H1 (cell line): ENCODE measurements around the gene TMEM198.

Experiments
- ASH2L ChIP-seq: fragments of 200-600, 300-600 bp; sonication (generic); IDR thresholded peaks from one replicate; pipeline ENCODE4 v1.7.1; 2017; ENCODE audit warnings: low read length
- CREB1 ChIP-seq: IDR thresholded peaks from 2 replicates; pipeline ENCODE4 v1.6.1; 2012; ENCODE audit warnings: inconsistent platforms
- EZH2 ChIP-seq: fragments of 200-600 bp; sonication (generic); IDR thresholded peaks from 2 replicates; pipeline ENCODE4 v1.7.1; 2012; ENCODE audit warnings: low read depth, mild to moderate bottlenecking, moderate library complexity, low read length, inconsistent platforms; ENCODE audit not compliant: severe bottlenecking
- HDAC2 ChIP-seq, 2 experiments: fragments of 300-600 bp in 1 of 2; sonication (generic) in 1 of 2; IDR thresholded peaks; 2 replicates each; pipeline ENCODE4 v1.6.1; 2011 to 2012; ENCODE audit warnings: low read depth in 2 of 2, low read length in 2 of 2, mild to moderate bottlenecking in 2 of 2, moderate library complexity in 2 of 2, borderline replicate concordance in 1 of 2, inconsistent platforms in 1 of 2
- RFX5 ChIP-seq: IDR thresholded peaks from 2 replicates; pipeline ENCODE4 v1.6.1; 2011; ENCODE audit warnings: low read depth, low read length, improper control_type of control experiment, borderline replicate concordance
- TF ChIP-seq, protein P1 (sequence below), 3 experiments: IDR thresholded peaks; 1 replicate in 2 of 3; 2 replicates in 1 of 3; pipeline versions ENCODE4 v1.5.1 to v1.6.1; 2011; ENCODE audit warnings: low read length in 3 of 3, mild to moderate bottlenecking in 3 of 3, inconsistent platforms in 2 of 3, low read depth in 1 of 3, moderate library complexity in 1 of 3; ENCODE audit not compliant: insufficient read depth in 1 of 3; ENCODE audit errors: control extremely low read depth in 1 of 3
- TF ChIP-seq, protein P2 (sequence below): IDR thresholded peaks from 2 replicates; pipeline ENCODE4 v1.6.1; 2011; ENCODE audit warnings: low read depth, mild to moderate bottlenecking, low read length; ENCODE audit not compliant: insufficient read depth

DNA sequence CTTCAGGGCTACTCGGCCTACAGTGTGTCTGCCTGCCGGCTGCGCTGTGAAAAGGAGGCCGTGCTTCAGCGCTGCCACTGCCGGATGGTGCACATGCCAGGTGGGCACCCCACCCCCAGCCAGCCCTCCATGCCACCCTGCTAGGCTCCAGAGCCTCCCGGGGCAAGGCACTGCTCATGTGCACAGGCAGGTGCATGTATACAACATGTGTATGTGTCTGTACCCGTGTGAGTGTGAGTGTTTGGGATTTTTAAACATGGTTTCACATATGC is 11.5 kb upstream of the TMEM198 start:
- no peak for TF ChIP-seq ASH2L
- TF ChIP-seq, protein P1, sequence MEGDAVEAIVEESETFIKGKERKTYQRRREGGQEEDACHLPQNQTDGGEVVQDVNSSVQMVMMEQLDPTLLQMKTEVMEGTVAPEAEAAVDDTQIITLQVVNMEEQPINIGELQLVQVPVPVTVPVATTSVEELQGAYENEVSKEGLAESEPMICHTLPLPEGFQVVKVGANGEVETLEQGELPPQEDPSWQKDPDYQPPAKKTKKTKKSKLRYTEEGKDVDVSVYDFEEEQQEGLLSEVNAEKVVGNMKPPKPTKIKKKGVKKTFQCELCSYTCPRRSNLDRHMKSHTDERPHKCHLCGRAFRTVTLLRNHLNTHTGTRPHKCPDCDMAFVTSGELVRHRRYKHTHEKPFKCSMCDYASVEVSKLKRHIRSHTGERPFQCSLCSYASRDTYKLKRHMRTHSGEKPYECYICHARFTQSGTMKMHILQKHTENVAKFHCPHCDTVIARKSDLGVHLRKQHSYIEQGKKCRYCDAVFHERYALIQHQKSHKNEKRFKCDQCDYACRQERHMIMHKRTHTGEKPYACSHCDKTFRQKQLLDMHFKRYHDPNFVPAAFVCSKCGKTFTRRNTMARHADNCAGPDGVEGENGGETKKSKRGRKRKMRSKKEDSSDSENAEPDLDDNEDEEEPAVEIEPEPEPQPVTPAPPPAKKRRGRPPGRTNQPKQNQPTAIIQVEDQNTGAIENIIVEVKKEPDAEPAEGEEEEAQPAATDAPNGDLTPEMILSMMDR (IDR thresholded peaks at IDR 0.05; ENCODE audit: control extremely low read depth in 1 of 3, insufficient read depth in 1 of 3, low read depth in 1 of 3, low read length in 3 of 3): no peak
- no peak for TF ChIP-seq RFX5
- TF ChIP-seq EZH2: no peak
- no peak for TF ChIP-seq CREB1
- TF ChIP-seq HDAC2 (IDR thresholded peaks at IDR 0.05; ENCODE audit: borderline replicate concordance in 1 of 2, low read depth in 2 of 2, low read length in 2 of 2): no peak
- TF ChIP-seq, protein P2, sequence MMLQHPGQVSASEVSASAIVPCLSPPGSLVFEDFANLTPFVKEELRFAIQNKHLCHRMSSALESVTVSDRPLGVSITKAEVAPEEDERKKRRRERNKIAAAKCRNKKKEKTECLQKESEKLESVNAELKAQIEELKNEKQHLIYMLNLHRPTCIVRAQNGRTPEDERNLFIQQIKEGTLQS: no peak
